Endodermal cell (in vitro differentiated cells): ENCODE results near the gene ZNF124. TPM values are rescaled to one million over a fixed set of nuclear protein-coding genes. Genes with fewer than 3 reads are reported as not detected.
"Not testable (repeated sequence)": the region's sequence is repeated elsewhere in the genome, so short reads cannot be mapped to it uniquely, and the experiment has no call there.

Source experiments
- DNase-seq: peaks from one replicate; pipeline ENCODE4 v3.0.0-alpha.2; 2017
- H3K27ac ChIP-seq: 2 replicates; pipeline ENCODE4 v1.5.1; 2013; ENCODE audit warnings: mild to moderate bottlenecking, low read depth, low read length, moderate library complexity
- H3K27me3 ChIP-seq: 2 replicates; pipeline ENCODE4 v1.6.1; 2013; ENCODE audit warnings: mild to moderate bottlenecking, low read length, moderate library complexity; ENCODE audit not compliant: insufficient read depth, control insufficient read depth, poor library complexity, severe bottlenecking
- H3K36me3 ChIP-seq: 2 replicates; pipeline ENCODE4 v1.7.0; 2013; ENCODE audit warnings: mild to moderate bottlenecking, low read length, moderate library complexity; ENCODE audit not compliant: control insufficient read depth, insufficient read depth
- H3K4me1 ChIP-seq: one replicate; pipeline ENCODE4 v1.7.0; 2013; ENCODE audit warnings: low read length; ENCODE audit not compliant: control insufficient read depth, insufficient read depth
- H3K4me3 ChIP-seq: 2 replicates; pipeline ENCODE4 v1.5.1; 2013; ENCODE audit warnings: mild to moderate bottlenecking, low read length, moderate library complexity
- H3K9ac ChIP-seq: 2 replicates; pipeline ENCODE4 v1.6.1; 2013; ENCODE audit warnings: mild to moderate bottlenecking, low read length, moderate library complexity; ENCODE audit not compliant: poor library complexity, severe bottlenecking; ENCODE audit errors: extremely low read depth
- H3K9me3 ChIP-seq: 2 replicates; pipeline ENCODE4 v1.6.1; 2013; ENCODE audit warnings: mild to moderate bottlenecking, low read length, moderate library complexity; ENCODE audit not compliant: control insufficient read depth
- H3K27ac Mint-ChIP-seq: 2 replicates; pipeline ENCODE4 v1.8.0; 2020; ENCODE audit warnings: mixed read lengths
- H3K27me3 Mint-ChIP-seq: 2 replicates; pipeline ENCODE4 v1.8.0; 2021; ENCODE audit warnings: mild to moderate bottlenecking, mixed read lengths; ENCODE audit not compliant: insufficient read depth
- H3K36me3 Mint-ChIP-seq: 2 replicates; pipeline ENCODE4 v1.8.0; 2020; ENCODE audit warnings: low read depth, mixed read lengths
- H3K4me1 Mint-ChIP-seq: 2 replicates; pipeline ENCODE4 v1.8.0; 2020; ENCODE audit warnings: mixed read lengths
- H3K4me3 Mint-ChIP-seq: 2 replicates; pipeline ENCODE4 v1.8.0; 2020; ENCODE audit warnings: mild to moderate bottlenecking, moderate library complexity, mixed read lengths
- H3K9me3 Mint-ChIP-seq: 2 replicates; pipeline ENCODE4 v1.8.0; 2020; ENCODE audit warnings: mild to moderate bottlenecking, mixed read lengths
- CTCF ChIP-seq: fragments of 200-600 bp; sonication (generic); conservative IDR thresholded peaks from 2 replicates; pipeline ENCODE4 v1.5.0; 2021; ENCODE audit warnings: antibody characterized with exemption, mild to moderate bottlenecking
- WGBS, 2 experiments: methylation state at CpG; one replicate each; pipeline versions ENCODE4 v1.1.5 to v1.1.7; 2013; ENCODE audit warnings: missing lambda C conversion rate in 2 of 2, mixed read lengths in 1 of 2; ENCODE audit not compliant: insufficient coverage in 1 of 2, insufficient read length in 1 of 2; 5-methylcytosine and 5-hydroxymethylcytosine counted together
- total RNA-seq, 2 donors: library from RNA; stranded (reverse); fragmentation: NEBNext Ultra II Directional in 1 of 2; extraction: Animal tissue kit (Norgen Biotek cat#: 25700) in 1 of 2; gene quantifications; 2 replicates in 1 of 2; 3 replicates in 1 of 2; pipeline ENCODE4 v1.2.1, GENCODE V29; 2021

The ZNF124 gene
- total RNA-seq, 2 donors from 2014 or later, result 93.3 to 101 TPM

- DNase-seq, result no peak
- no peaks in the 10 kb centered on the region for H3K27me3 ChIP-seq
- 85 to 96% methylated on average over 3 to 4 of the region's 4 CpGs for WGBS, 2 experiments
- TF ChIP-seq CTCF, result no peak
- H3K9me3 Mint-ChIP-seq, result peaks cover 12% of the 10 kb centered on the region
- H3K9ac ChIP-seq, result no peak overlapping the region
- no peak overlapping the region for H3K4me3 Mint-ChIP-seq
- peaks cover 11% of the 10 kb centered on the region for H3K36me3 ChIP-seq
- H3K27ac Mint-ChIP-seq, result no peak overlapping the region
- H3K4me1 Mint-ChIP-seq, result peaks cover 4% of the 10 kb centered on the region
- H3K4me1 ChIP-seq, result no peaks in the 10 kb centered on the region
- peaks cover 14% of the 10 kb centered on the region for H3K27me3 Mint-ChIP-seq
- H3K27ac ChIP-seq, result no peak overlapping the region
- H3K9me3 ChIP-seq, result peaks cover 8% of the 10 kb centered on the region
- H3K36me3 Mint-ChIP-seq, result peaks cover 19% of the 10 kb centered on the region
- H3K4me3 ChIP-seq, result no peak overlapping the region
Measured at GRCh38 chr1:247172996-247173395, 1.2 kb upstream of the ZNF124 start.

- H3K4me3 ChIP-seq, H3K9ac ChIP-seq, H3K4me3 Mint-ChIP-seq, H3K27ac Mint-ChIP-seq, DNase-seq, H3K4me1 ChIP-seq, H3K27me3 ChIP-seq, H3K27ac ChIP-seq: not testable (repeated sequence)
- Histone ChIP-seq H3K36me3 (peaks cover 25% of the 10 kb centered on the region), H3K9me3 (peaks cover 23% of the 10 kb centered on the region)
- peaks cover 35% of the 10 kb centered on the region for H3K36me3 Mint-ChIP-seq
- WGBS, 2 experiments, result no CpG with 5 or more reads among the region's 46 CpGs
- H3K27me3 Mint-ChIP-seq, result peaks cover 14% of the 10 kb centered on the region
- peaks cover 13% of the 10 kb centered on the region for H3K4me1 Mint-ChIP-seq
- H3K9me3 Mint-ChIP-seq, result peaks cover 27% of the 10 kb centered on the region
Measured at GRCh38 chr1:247171443-247171842, 377 bp downstream of the ZNF124 start.

- peaks cover 51% of the 10 kb centered on the region for H3K36me3 ChIP-seq
- H3K4me3 ChIP-seq, result peak overlapping the region; percentile 51
- no peak for DNase-seq
- Mint-ChIP-seq H3K4me3 (no peak overlapping the region), H3K9me3 (peaks cover 82% of the 10 kb centered on the region), H3K27ac (no peak overlapping the region), H3K4me1 (peaks cover 13% of the 10 kb centered on the region), H3K36me3 (peaks cover 85% of the 10 kb centered on the region), H3K27me3 (no peaks in the 10 kb centered on the region)
- no peak overlapping the region for H3K27ac ChIP-seq
- H3K9ac ChIP-seq, result no peak overlapping the region
- WGBS, 2 experiments, result 90 to 92% methylated on average over 4 of the region's 4 CpGs
- H3K9me3 ChIP-seq, result peaks cover 81% of the 10 kb centered on the region
- no peak for TF ChIP-seq CTCF
- no peaks in the 10 kb centered on the region for H3K4me1 ChIP-seq
- no peaks in the 10 kb centered on the region for H3K27me3 ChIP-seq
Measured at GRCh38 chr1:247165674-247166073, 6.1 kb downstream of the ZNF124 start.

- Mint-ChIP-seq H3K36me3 (peaks cover 89% of the 10 kb centered on the region), H3K4me3 (no peak overlapping the region), H3K9me3 (peaks cover 91% of the 10 kb centered on the region), H3K4me1 (peaks cover 13% of the 10 kb centered on the region), H3K27ac (no peak overlapping the region), H3K27me3 (no peaks in the 10 kb centered on the region)
- 95% methylated on average over 5 to 6 of the region's 6 CpGs for WGBS, 2 experiments
- H3K9me3 ChIP-seq, result peaks cover 91% of the 10 kb centered on the region
- no peaks in the 10 kb centered on the region for H3K4me1 ChIP-seq
- H3K36me3 ChIP-seq, result peaks cover 60% of the 10 kb centered on the region
- no peak for DNase-seq
- H3K27me3 ChIP-seq, result no peaks in the 10 kb centered on the region
- TF ChIP-seq CTCF, result no peak
- no peak overlapping the region for H3K9ac ChIP-seq
- no peak overlapping the region for H3K27ac ChIP-seq
- H3K4me3 ChIP-seq, result peak overlapping the region; percentile 55
Measured at GRCh38 chr1:247164694-247165093, 7.1 kb downstream of the ZNF124 start.
